H9 (cell line): ENCODE measurements around the gene STOML3. TPM values are rescaled to one million over a fixed set of nuclear protein-coding genes. Genes with fewer than 3 reads are reported as not detected.

Experiments used
- DNase-seq: peaks from one replicate; pipeline ENCODE4 v3.0.0-alpha.2; 2017
- H2AFZ ChIP-seq: one replicate; pipeline ENCODE4 v1.6.1; 2013; ENCODE audit warnings: mild to moderate bottlenecking, low read length, control low read depth, moderate library complexity
- H2AK5ac ChIP-seq: 2 replicates; pipeline ENCODE4 v1.6.1; 2013; ENCODE audit warnings: low read length, control low read depth, mixed read lengths; ENCODE audit not compliant: insufficient read length
- H2BK120ac ChIP-seq: one replicate; pipeline ENCODE4 v1.6.1; 2013; ENCODE audit warnings: low read depth, mild to moderate bottlenecking, low read length, control low read depth, inconsistent platforms; ENCODE audit not compliant: poor library complexity, severe bottlenecking
- H2BK12ac ChIP-seq: 2 replicates; pipeline ENCODE4 v1.6.1; 2013; ENCODE audit warnings: low read length, control low read depth, mixed read lengths, low read depth; ENCODE audit not compliant: insufficient read length
- H2BK15ac ChIP-seq: 2 replicates; pipeline ENCODE4 v1.6.1; 2013; ENCODE audit warnings: low read depth, low read length, control low read depth
- H2BK20ac ChIP-seq: one replicate; pipeline ENCODE4 v1.6.1; 2013; ENCODE audit warnings: low read depth, mild to moderate bottlenecking, low read length, control low read depth, inconsistent platforms; ENCODE audit not compliant: poor library complexity, severe bottlenecking
- H2BK5ac ChIP-seq: 2 replicates; pipeline ENCODE4 v1.6.1; 2013; ENCODE audit warnings: low read length, control low read depth, mixed read lengths; ENCODE audit not compliant: insufficient read length
- H3K14ac ChIP-seq: 2 replicates; pipeline ENCODE4 v1.6.1; 2013; ENCODE audit warnings: low read length, control low read depth; ENCODE audit not compliant: insufficient read depth
- H3K18ac ChIP-seq: 2 replicates; pipeline ENCODE4 v1.6.1; 2013; ENCODE audit warnings: low read depth, mild to moderate bottlenecking, mixed read lengths, low read length, control low read depth; ENCODE audit not compliant: insufficient read length
- H3K23ac ChIP-seq: 2 replicates; pipeline ENCODE4 v1.6.1; 2013; ENCODE audit warnings: low read length, control low read depth, mixed read lengths, low read depth; ENCODE audit not compliant: insufficient read length
- H3K23me2 ChIP-seq: 2 replicates; pipeline ENCODE4 v1.6.1; 2013; ENCODE audit warnings: low read depth, mild to moderate bottlenecking, mixed read lengths, low read length, control low read depth; ENCODE audit not compliant: insufficient read length, poor library complexity, severe bottlenecking
- H3K27ac ChIP-seq: 2 replicates; pipeline ENCODE4 v1.5.1; 2013; ENCODE audit warnings: low read length, control low read depth, mixed read lengths, low read depth; ENCODE audit not compliant: insufficient read length
- H3K27me3 ChIP-seq: 2 replicates; pipeline ENCODE4 v1.6.1; 2013; ENCODE audit warnings: low read length, control low read depth, inconsistent platforms; ENCODE audit not compliant: insufficient read depth
- H3K4ac ChIP-seq: 2 replicates; pipeline ENCODE4 v1.6.1; 2013; ENCODE audit warnings: low read depth, mild to moderate bottlenecking, control low read depth, inconsistent platforms, low read length, moderate library complexity
- H3K4me1 ChIP-seq: 2 replicates; pipeline ENCODE4 v1.6.1; 2013; ENCODE audit warnings: low read length, control low read depth, inconsistent platforms; ENCODE audit not compliant: insufficient read depth
- H3K4me2 ChIP-seq: 2 replicates; pipeline ENCODE4 v1.6.1; 2013; ENCODE audit warnings: low read length, control low read depth, mixed read lengths; ENCODE audit not compliant: insufficient read length, insufficient read depth
- H3K56ac ChIP-seq: 2 replicates; pipeline ENCODE4 v1.6.1; 2013; ENCODE audit warnings: low read depth, mild to moderate bottlenecking, mixed read lengths, low read length, control low read depth; ENCODE audit not compliant: insufficient read length
- H3K79me1 ChIP-seq: 2 replicates; pipeline ENCODE4 v1.6.1; 2013; ENCODE audit warnings: low read depth, mild to moderate bottlenecking, moderate library complexity, low read length, control low read depth, inconsistent platforms; ENCODE audit not compliant: insufficient read depth, poor library complexity, severe bottlenecking
- H3K79me2 ChIP-seq: 2 replicates; pipeline ENCODE4 v1.6.1; 2013; ENCODE audit warnings: low read length, control low read depth, inconsistent platforms; ENCODE audit not compliant: insufficient read depth
- H3K9ac ChIP-seq: 2 replicates; pipeline ENCODE4 v1.6.1; 2013; ENCODE audit warnings: low read length, control low read depth, mixed read lengths; ENCODE audit not compliant: insufficient read length; ENCODE audit errors: extremely low read depth
- H3K9me3 ChIP-seq: one replicate; pipeline ENCODE4 v1.6.1; 2013; ENCODE audit warnings: low read depth, low read length, inconsistent platforms; ENCODE audit not compliant: control insufficient read depth
- H3T11ph ChIP-seq: one replicate; pipeline ENCODE4 v1.6.1; 2013; ENCODE audit warnings: mild to moderate bottlenecking, low read length, control low read depth, inconsistent platforms
- H4K20me1 ChIP-seq: one replicate; pipeline ENCODE4 v1.6.1; 2013; ENCODE audit not compliant: control insufficient read depth, insufficient read length, insufficient read depth
- H4K5ac ChIP-seq: 2 replicates; pipeline ENCODE4 v1.6.1; 2013; ENCODE audit warnings: low read depth, mild to moderate bottlenecking, mixed read lengths, low read length, control low read depth; ENCODE audit not compliant: insufficient read length
- H4K8ac ChIP-seq: replicated peaks from 2 replicates; pipeline ENCODE4 v1.6.1; 2013; ENCODE audit warnings: low read length, control low read depth, mixed read lengths, low read depth; ENCODE audit not compliant: insufficient read length
- H4K91ac ChIP-seq: 2 replicates; pipeline ENCODE4 v1.6.1; 2013; ENCODE audit warnings: low read depth, mild to moderate bottlenecking, moderate library complexity, mixed read lengths, low read length, control low read depth; ENCODE audit not compliant: insufficient read length
- H3K27ac Mint-ChIP-seq, 3 experiments: 2 replicates in 2 of 3; 3 replicates in 1 of 3; pipeline ENCODE4 v1.8.0; 2020 to 2021; ENCODE audit warnings: mixed read lengths in 3 of 3, mild to moderate bottlenecking in 1 of 3, moderate library complexity in 1 of 3
- H3K27me3 Mint-ChIP-seq: 2 replicates; pipeline ENCODE4 v1.8.0; 2021; ENCODE audit warnings: low read depth, mild to moderate bottlenecking, moderate library complexity, mixed read lengths
- H3K36me3 Mint-ChIP-seq, 3 experiments: 2 replicates in 2 of 3; 3 replicates in 1 of 3; pipeline ENCODE4 v1.8.0; 2020 to 2021; ENCODE audit warnings: low read depth in 3 of 3, mixed read lengths in 3 of 3; ENCODE audit not compliant: insufficient read depth in 1 of 3
- H3K4me1 Mint-ChIP-seq, 2 experiments: 2 replicates each; pipeline ENCODE4 v1.8.0; 2020; ENCODE audit warnings: mixed read lengths in 2 of 2
- H3K4me3 Mint-ChIP-seq, 2 experiments: 2 replicates in 1 of 2; 3 replicates in 1 of 2; pipeline ENCODE4 v1.8.0; 2020 to 2021; ENCODE audit warnings: mild to moderate bottlenecking in 2 of 2, mixed read lengths in 2 of 2, moderate library complexity in 1 of 2
- H3K9me3 Mint-ChIP-seq, 2 experiments: 2 replicates in 1 of 2; 3 replicates in 1 of 2; pipeline ENCODE4 v1.8.0; 2020; ENCODE audit warnings: mild to moderate bottlenecking in 2 of 2, mixed read lengths in 2 of 2, moderate library complexity in 1 of 2
- WGBS: extraction: QIAGEN DNeasy Blood & Tissue Kit; methylation state at CpG from one replicate; pipeline ENCODE4 v1.1.7; 2013; ENCODE audit warnings: missing lambda C conversion rate, low lambda C conversion rate, mixed read lengths; ENCODE audit not compliant: insufficient read length; ENCODE audit errors: extremely low coverage; 5-methylcytosine and 5-hydroxymethylcytosine counted together
- total RNA-seq: library from RNA; stranded (reverse); gene quantifications from 2 replicates; pipeline ENCODE4 v1.2.1, GENCODE V29; 2021
- TF ChIP-seq, protein P1 (sequence below): fragments of 200-600 bp; sonication (generic); conservative IDR thresholded peaks from 3 replicates; pipeline ENCODE4 v1.8.0; 2021; ENCODE audit warnings: antibody characterized with exemption, mild to moderate bottlenecking

The STOML3 gene
- total RNA-seq, 1 experiment from 2014 or later = not detected

DNA sequence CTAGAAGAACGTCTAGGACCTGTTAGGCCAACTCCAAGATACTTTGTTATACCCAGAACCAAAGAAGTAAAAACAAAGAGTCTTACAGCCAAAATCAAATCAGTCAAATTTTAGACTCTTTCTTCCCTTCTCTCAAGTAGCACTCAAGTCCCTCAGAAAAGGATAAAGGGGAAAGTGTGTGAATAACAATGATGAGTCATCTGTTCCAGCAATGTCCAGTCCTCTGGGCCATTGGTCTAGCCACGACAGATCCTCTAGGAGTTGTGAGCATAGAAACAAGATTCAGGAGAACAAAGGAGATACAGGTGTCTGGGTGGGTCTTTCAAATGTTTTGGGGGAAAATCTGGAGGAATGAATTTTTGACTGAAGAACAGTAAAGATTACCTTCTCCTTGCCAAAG lies 36.3 kb downstream of the STOML3 start:
- no peak overlapping the region for H2BK120ac ChIP-seq
- no peaks in the 10 kb centered on the region for H3K79me2 ChIP-seq
- H3K79me1 ChIP-seq = no peaks in the 10 kb centered on the region
- H3K4me1 Mint-ChIP-seq = peaks cover 4 to 11% of the 10 kb centered on the region in 2 experiments; a peak in 3 of 4 replicates
- H2BK15ac ChIP-seq = no peak overlapping the region
- no peak overlapping the region for H2AK5ac ChIP-seq
- no peaks in the 10 kb centered on the region for H3K23me2 ChIP-seq
- H3K9me3 ChIP-seq = no peaks in the 10 kb centered on the region
- H3K27me3 Mint-ChIP-seq = no peaks in the 10 kb centered on the region
- no peaks in the 10 kb centered on the region for H4K20me1 ChIP-seq
- no peaks in the 10 kb centered on the region for H3K4me1 ChIP-seq
- no CpG with 5 or more reads among the region's 2 CpGs for WGBS
- no peak overlapping the region for H4K91ac ChIP-seq
- no peak overlapping the region for H2BK20ac ChIP-seq
- no peak overlapping the region for H4K5ac ChIP-seq
- no peak overlapping the region for H2BK5ac ChIP-seq
- H3K14ac ChIP-seq = no peak overlapping the region
- peaks cover 0 to 2% (median 0%) of the 10 kb centered on the region in 3 experiments; a peak in 1 of 7 replicates for H3K36me3 Mint-ChIP-seq
- no peak overlapping the region for H3K4me3 Mint-ChIP-seq
- H3K23ac ChIP-seq = no peak overlapping the region
- H3T11ph ChIP-seq = no peak overlapping the region
- no peak overlapping the region for H3K27ac ChIP-seq
- no peak overlapping the region for H2BK12ac ChIP-seq
- H3K27me3 ChIP-seq = no peaks in the 10 kb centered on the region
- H3K4ac ChIP-seq = no peak overlapping the region
- no peak overlapping the region for H4K8ac ChIP-seq
- TF ChIP-seq, protein P1, sequence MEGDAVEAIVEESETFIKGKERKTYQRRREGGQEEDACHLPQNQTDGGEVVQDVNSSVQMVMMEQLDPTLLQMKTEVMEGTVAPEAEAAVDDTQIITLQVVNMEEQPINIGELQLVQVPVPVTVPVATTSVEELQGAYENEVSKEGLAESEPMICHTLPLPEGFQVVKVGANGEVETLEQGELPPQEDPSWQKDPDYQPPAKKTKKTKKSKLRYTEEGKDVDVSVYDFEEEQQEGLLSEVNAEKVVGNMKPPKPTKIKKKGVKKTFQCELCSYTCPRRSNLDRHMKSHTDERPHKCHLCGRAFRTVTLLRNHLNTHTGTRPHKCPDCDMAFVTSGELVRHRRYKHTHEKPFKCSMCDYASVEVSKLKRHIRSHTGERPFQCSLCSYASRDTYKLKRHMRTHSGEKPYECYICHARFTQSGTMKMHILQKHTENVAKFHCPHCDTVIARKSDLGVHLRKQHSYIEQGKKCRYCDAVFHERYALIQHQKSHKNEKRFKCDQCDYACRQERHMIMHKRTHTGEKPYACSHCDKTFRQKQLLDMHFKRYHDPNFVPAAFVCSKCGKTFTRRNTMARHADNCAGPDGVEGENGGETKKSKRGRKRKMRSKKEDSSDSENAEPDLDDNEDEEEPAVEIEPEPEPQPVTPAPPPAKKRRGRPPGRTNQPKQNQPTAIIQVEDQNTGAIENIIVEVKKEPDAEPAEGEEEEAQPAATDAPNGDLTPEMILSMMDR = no peak
- DNase-seq = no peak
- no peak overlapping the region for H3K18ac ChIP-seq
- no peaks in the 10 kb centered on the region; a peak in 1 of 5 replicates for H3K9me3 Mint-ChIP-seq
- no peak overlapping the region for H3K9ac ChIP-seq
- no peak overlapping the region for H3K27ac Mint-ChIP-seq
- no peak overlapping the region for H2AFZ ChIP-seq
- H3K4me2 ChIP-seq = no peak overlapping the region
- H3K56ac ChIP-seq = no peak overlapping the region
